AG04449 (cell line): Measurements from ENCODE around the gene ASB12.

Experiments
- CTCF ChIA-PET: fragments of 350-600 bp; formaldehyde crosslinking; extraction: SDS; loops from one replicate; lab custom pipeline; 2021; ENCODE audit warnings: antibody characterized with exemption; lab: Yijun Ruan, JAX
- POLR2A ChIA-PET: fragments of 400-600, 350-600 bp; formaldehyde crosslinking; extraction: SDS; loops from one replicate; lab custom pipeline; 2020; ENCODE audit warnings: antibody characterized with exemption, inconsistent platforms; lab: Yijun Ruan, JAX
- DNase-seq: peaks from one replicate; pipeline ENCODE4 v3.0.0-alpha.2; 2010; ENCODE audit warnings: low read depth, low spot score
- H3K4me3 ChIP-seq: 2 replicates; pipeline ENCODE4 v1.5.1; 2011; ENCODE audit warnings: low read depth, mild to moderate bottlenecking, control low read depth, low read length
- CTCF ChIP-seq: IDR thresholded peaks from one replicate; pipeline ENCODE4 v1.5.1; 2011; ENCODE audit warnings: mild to moderate bottlenecking, moderate library complexity, low read length, control low read depth, inconsistent platforms; ENCODE audit not compliant: insufficient read depth; ENCODE audit errors: missing control alignments

The ASB12 gene

GRCh38 chrX:64205735-64206501 is 24.5 kb downstream of the ASB12 start:
- CTCF ChIA-PET: interaction anchor here (0.6 to 1.0 kb wide), 2 partner anchors 9 to 112 kb away, joined by 3 to 4 read pairs; no protein-coding TSS in a partner anchor
- POLR2A ChIA-PET: no interaction called here
- peak overlapping the region; percentile 65 for H3K4me3 ChIP-seq
- DNase-seq: peak; percentile 51
- peak; percentile 29 for TF ChIP-seq CTCF

DNA sequence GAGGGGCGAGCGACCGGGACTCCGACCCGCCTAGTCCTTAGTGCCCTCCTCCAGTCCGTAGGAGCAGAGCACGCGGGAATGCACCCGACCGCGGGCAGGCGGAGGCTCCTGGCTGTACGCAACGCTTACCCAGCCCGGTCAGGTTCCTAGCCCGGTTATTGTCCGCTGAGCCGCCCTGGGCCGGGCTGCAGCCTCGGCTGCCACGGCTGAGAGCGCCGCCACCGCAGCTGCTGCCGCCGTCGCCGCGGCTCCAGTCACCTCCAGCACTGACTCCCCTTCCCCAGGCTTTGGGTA is 25.0 kb downstream of the ASB12 start, which contains the start of gene AMER1:
AMER1 (minus strand) TSS at position 268 of the 294 bp plus-strand sequence. CDS start 12,422 bp downstream, outside the sequence.
- no peak for DNase-seq
- peak within 1 kb of the TSS; percentile 65 for H3K4me3 ChIP-seq
- POLR2A ChIA-PET: no interaction called here
- CTCF ChIA-PET: interaction anchor here (0.6 to 1.0 kb wide), 2 partner anchors 9 to 112 kb away, joined by 3 to 4 read pairs; no protein-coding TSS in a partner anchor
- TF ChIP-seq CTCF: no peak

GRCh38 chrX:64204701-64205440 is 25.5 kb downstream of the ASB12 start:
- POLR2A ChIA-PET: no interaction called here
- DNase-seq: no peak
- H3K4me3 ChIP-seq: peak overlapping the region; percentile 65
- CTCF ChIA-PET: interaction anchor here (1.0 kb wide), 1 partner anchor 8 kb away, joined by 3 read pairs; no protein-coding TSS in a partner anchor
- no peak for TF ChIP-seq CTCF

- no peak for TF ChIP-seq CTCF
- H3K4me3 ChIP-seq: peak overlapping the region; percentile 65
- CTCF ChIA-PET: no interaction called here
- DNase-seq: no peak
- POLR2A ChIA-PET: no interaction called here
These were observed 26.2 kb downstream of the ASB12 start for GRCh38 chrX:64204252-64204651.

DNA sequence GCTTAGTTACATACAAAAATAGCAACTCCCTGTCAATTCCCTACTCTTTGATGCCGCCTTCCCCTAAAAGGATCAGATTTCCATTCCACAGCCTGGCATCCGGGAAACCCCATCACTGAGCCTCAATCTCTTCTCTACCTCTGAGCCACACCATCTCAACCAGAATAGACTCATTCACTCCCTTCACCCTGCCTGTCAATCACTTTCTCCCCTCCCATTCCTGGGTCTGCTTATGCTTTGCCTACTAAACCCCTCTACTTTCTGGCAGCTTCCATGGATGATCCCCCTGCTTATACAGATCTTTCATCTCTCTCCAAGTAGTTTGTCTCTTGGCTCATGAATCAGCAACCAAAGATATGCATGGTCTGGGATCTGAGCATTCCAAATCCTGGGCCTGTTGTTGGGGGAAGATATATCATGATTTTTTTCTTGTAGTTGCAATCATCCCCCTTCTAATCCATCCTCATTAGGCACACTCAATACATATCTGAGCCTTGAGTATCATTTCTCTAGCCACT is 27.5 kb downstream of the ASB12 start:
- DNase-seq: no peak
- ChIA-PET POLR2A (no interaction called here), CTCF (no interaction called here)
- H3K4me3 ChIP-seq: no peak overlapping the region
- no peak for TF ChIP-seq CTCF

- TF ChIP-seq CTCF: no peak
- ChIA-PET CTCF (no interaction called here), POLR2A (no interaction called here)
- no peak for DNase-seq
- H3K4me3 ChIP-seq: no peak overlapping the region
These were observed 32.4 kb downstream of the ASB12 start for GRCh38 chrX:64198036-64198435.
